ENCODE measurements around the gene CDH13.

Gene CDH13

GRCh38 chr16:82626791-82627261, at the start of gene CDH13:
Gene CDH13 (plus strand): TSS chr16:82626969.
- Histone ChIP-seq H3K4me1 (ENCODE audit: low read length) (no peaks in the 10 kb centered on the region), H3K79me2 (ENCODE audit: low read length) (no peaks in the 10 kb centered on the region), H3K4me2 (ENCODE audit: low read depth, low read length) (no peak within 1 kb of the TSS), H3K27me3 (replicated peaks; ENCODE audit: insufficient read depth, low read length) (no peaks in the 10 kb centered on the region), H4K20me1 (ENCODE audit: insufficient read depth, low read length) (no peaks in the 10 kb centered on the region), H3K27ac (ENCODE audit: low read length) (no peak within 1 kb of the TSS), H2AFZ (ENCODE audit: low read length) (no peak within 1 kb of the TSS), H3K9me3 (replicated peaks; ENCODE audit: insufficient read depth, low read length) (no peaks in the 10 kb centered on the region), H3K4me3 (ENCODE audit: low read length) (no peak within 1 kb of the TSS), H3K9ac (ENCODE audit: low read length) (no peak within 1 kb of the TSS), H3F3A (ENCODE audit: insufficient read depth, low read length) (no peaks in the 10 kb centered on the region), H3K36me3 (replicated peaks; ENCODE audit: insufficient read depth, low read length) (no peaks in the 10 kb centered on the region), H3K9me2 (replicated peaks; ENCODE audit: insufficient read depth, low read length) (no peaks in the 10 kb centered on the region)
- TF ChIP-seq EZH2 (optimal IDR thresholded peaks at IDR 0.05; ENCODE audit: low read depth, low read length) (no peak), CTCF (IDR thresholded peaks at IDR 0.05; ENCODE audit: low read length) (no peak), EZH2phosphoT487 (IDR thresholded peaks at IDR 0.05; ENCODE audit: low read length) (no peak)
- DNase-seq = no peak

- H3K36me3 ChIP-seq (replicated peaks; ENCODE audit: insufficient read depth, low read length) = no peaks in the 10 kb centered on the region
- no peak overlapping the region for H3K9ac ChIP-seq (ENCODE audit: low read length)
- no peaks in the 10 kb centered on the region for H3F3A ChIP-seq (ENCODE audit: insufficient read depth, low read length)
- H3K4me2 ChIP-seq (ENCODE audit: low read depth, low read length) = no peak overlapping the region
- no peaks in the 10 kb centered on the region for H3K9me2 ChIP-seq (replicated peaks; ENCODE audit: insufficient read depth, low read length)
- no peak for TF ChIP-seq CTCF (IDR thresholded peaks at IDR 0.05; ENCODE audit: low read length)
- no peak for TF ChIP-seq EZH2 (optimal IDR thresholded peaks at IDR 0.05; ENCODE audit: low read depth, low read length)
- TF ChIP-seq EZH2phosphoT487 (IDR thresholded peaks at IDR 0.05; ENCODE audit: low read length) = no peak
- no peak overlapping the region for H2AFZ ChIP-seq (ENCODE audit: low read length)
- H4K20me1 ChIP-seq (ENCODE audit: insufficient read depth, low read length) = no peaks in the 10 kb centered on the region
- no peaks in the 10 kb centered on the region for H3K4me1 ChIP-seq (ENCODE audit: low read length)
- H3K27me3 ChIP-seq (replicated peaks; ENCODE audit: insufficient read depth, low read length) = no peaks in the 10 kb centered on the region
- no peak for DNase-seq
- H3K9me3 ChIP-seq (replicated peaks; ENCODE audit: insufficient read depth, low read length) = no peaks in the 10 kb centered on the region
- no peaks in the 10 kb centered on the region for H3K79me2 ChIP-seq (ENCODE audit: low read length)
- no peak overlapping the region for H3K27ac ChIP-seq (ENCODE audit: low read length)
- H3K4me3 ChIP-seq (ENCODE audit: low read length) = no peak overlapping the region
Observed at GRCh38 chr16:82580298-82580890, 46.4 kb upstream of the CDH13 start.

- Histone ChIP-seq H3K4me2 (ENCODE audit: low read depth, low read length) (no peak overlapping the region), H3K4me1 (ENCODE audit: low read length) (no peaks in the 10 kb centered on the region), H3K27me3 (replicated peaks; ENCODE audit: insufficient read depth, low read length) (no peaks in the 10 kb centered on the region), H3K79me2 (ENCODE audit: low read length) (no peaks in the 10 kb centered on the region), H3K27ac (ENCODE audit: low read length) (no peak overlapping the region), H3K9me2 (replicated peaks; ENCODE audit: insufficient read depth, low read length) (no peaks in the 10 kb centered on the region), H2AFZ (ENCODE audit: low read length) (no peak overlapping the region), H3K9me3 (replicated peaks; ENCODE audit: insufficient read depth, low read length) (no peaks in the 10 kb centered on the region), H3K36me3 (replicated peaks; ENCODE audit: insufficient read depth, low read length) (no peaks in the 10 kb centered on the region), H4K20me1 (ENCODE audit: insufficient read depth, low read length) (no peaks in the 10 kb centered on the region), H3K9ac (ENCODE audit: low read length) (no peak overlapping the region), H3F3A (ENCODE audit: insufficient read depth, low read length) (no peaks in the 10 kb centered on the region), H3K4me3 (ENCODE audit: low read length) (no peak overlapping the region)
- DNase-seq = no peak
- TF ChIP-seq EZH2 (optimal IDR thresholded peaks at IDR 0.05; ENCODE audit: low read depth, low read length) (no peak), CTCF (IDR thresholded peaks at IDR 0.05; ENCODE audit: low read length) (no peak), EZH2phosphoT487 (IDR thresholded peaks at IDR 0.05; ENCODE audit: low read length) (no peak)
Observed at GRCh38 chr16:82582975-82583374, 43.8 kb upstream of the CDH13 start.
